Activated naive CD4-positive, alpha-beta T cell treated with anti-CD3 and anti-CD28 coated beads, Interleukin-2, amount 10 ng/mL, durations not matched to agents 5 hours and 36 hours (primary cell): ENCODE measurements around the gene CDHR1. TPM values are rescaled to one million over a fixed set of nuclear protein-coding genes. Genes with fewer than 3 reads are reported as not detected.

Experiments
- total RNA-seq, 2 experiments: library from RNA; stranded (reverse); gene quantifications; one replicate each; pipeline ENCODE4 v1.2.3, GENCODE V29; 2021

CDHR1 gene
- total RNA-seq, result under 1 TPM; 0.30 to 0.41 TPM

GRCh38 chr10:84194424-84195043 is at the start of gene CDHR1:
Gene CDHR1, plus strand, starts transcription at chr10:84194537. Its CDS starts 224 bp downstream, at chr10:84194761.

GRCh38 chr10:84173501-84173929 is 20.8 kb upstream of the CDHR1 start, which contains the start of gene GPR15LG:
Gene GPR15LG, plus strand, starts transcription at chr10:84173801. Its CDS starts 51 bp downstream, at chr10:84173852.

GRCh38 chr10:84225427-84226173 is 31.3 kb downstream of the CDHR1 start, which contains the start of gene LRIT2:
Gene LRIT2, minus strand, starts transcription at chr10:84225544. Its CDS starts 24 bp downstream, at chr10:84225520.

GRCh38 chr10:84241185-84241790 is 47.0 kb downstream of the CDHR1 start, which contains the start of gene LRIT1:
Gene LRIT1, minus strand, starts transcription at chr10:84241546. Its CDS starts 107 bp downstream, at chr10:84241439.

GRCh38 chr10:84244651-84245270 is 50.4 kb downstream of the CDHR1 start, which contains the start of gene RGR:
Gene RGR, plus strand, starts transcription at chr10:84245053. Its CDS starts 38 bp downstream, at chr10:84245091.

Other genes with a start within 250 kb of the CDHR1 start
- gene GHITM, start 55.0 kb upstream of the CDHR1 start, total RNA-seq, result 100 to 1,000 TPM; 104 to 106 TPM
- not detected for gene GPR15LG, start 20.7 kb upstream of the CDHR1 start, total RNA-seq
- gene LRIT2, start 31.0 kb downstream of the CDHR1 start, total RNA-seq, result not detected
- gene LRIT1, start 47.0 kb downstream of the CDHR1 start, total RNA-seq, result not detected
- not detected for gene RGR, start 50.5 kb downstream of the CDHR1 start, total RNA-seq
- 10 to 100 TPM; 84.4 to 85.1 TPM for gene CCSER2, start 134.1 kb downstream of the CDHR1 start, total RNA-seq